Measurements from ENCODE around the gene DDX55.
"Not testable (repeated sequence)": the region's sequence is repeated elsewhere in the genome, so short reads cannot be mapped to it uniquely, and the experiment has no call there.

DDX55 gene, protein sequence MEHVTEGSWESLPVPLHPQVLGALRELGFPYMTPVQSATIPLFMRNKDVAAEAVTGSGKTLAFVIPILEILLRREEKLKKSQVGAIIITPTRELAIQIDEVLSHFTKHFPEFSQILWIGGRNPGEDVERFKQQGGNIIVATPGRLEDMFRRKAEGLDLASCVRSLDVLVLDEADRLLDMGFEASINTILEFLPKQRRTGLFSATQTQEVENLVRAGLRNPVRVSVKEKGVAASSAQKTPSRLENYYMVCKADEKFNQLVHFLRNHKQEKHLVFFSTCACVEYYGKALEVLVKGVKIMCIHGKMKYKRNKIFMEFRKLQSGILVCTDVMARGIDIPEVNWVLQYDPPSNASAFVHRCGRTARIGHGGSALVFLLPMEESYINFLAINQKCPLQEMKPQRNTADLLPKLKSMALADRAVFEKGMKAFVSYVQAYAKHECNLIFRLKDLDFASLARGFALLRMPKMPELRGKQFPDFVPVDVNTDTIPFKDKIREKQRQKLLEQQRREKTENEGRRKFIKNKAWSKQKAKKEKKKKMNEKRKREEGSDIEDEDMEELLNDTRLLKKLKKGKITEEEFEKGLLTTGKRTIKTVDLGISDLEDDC

DNA sequence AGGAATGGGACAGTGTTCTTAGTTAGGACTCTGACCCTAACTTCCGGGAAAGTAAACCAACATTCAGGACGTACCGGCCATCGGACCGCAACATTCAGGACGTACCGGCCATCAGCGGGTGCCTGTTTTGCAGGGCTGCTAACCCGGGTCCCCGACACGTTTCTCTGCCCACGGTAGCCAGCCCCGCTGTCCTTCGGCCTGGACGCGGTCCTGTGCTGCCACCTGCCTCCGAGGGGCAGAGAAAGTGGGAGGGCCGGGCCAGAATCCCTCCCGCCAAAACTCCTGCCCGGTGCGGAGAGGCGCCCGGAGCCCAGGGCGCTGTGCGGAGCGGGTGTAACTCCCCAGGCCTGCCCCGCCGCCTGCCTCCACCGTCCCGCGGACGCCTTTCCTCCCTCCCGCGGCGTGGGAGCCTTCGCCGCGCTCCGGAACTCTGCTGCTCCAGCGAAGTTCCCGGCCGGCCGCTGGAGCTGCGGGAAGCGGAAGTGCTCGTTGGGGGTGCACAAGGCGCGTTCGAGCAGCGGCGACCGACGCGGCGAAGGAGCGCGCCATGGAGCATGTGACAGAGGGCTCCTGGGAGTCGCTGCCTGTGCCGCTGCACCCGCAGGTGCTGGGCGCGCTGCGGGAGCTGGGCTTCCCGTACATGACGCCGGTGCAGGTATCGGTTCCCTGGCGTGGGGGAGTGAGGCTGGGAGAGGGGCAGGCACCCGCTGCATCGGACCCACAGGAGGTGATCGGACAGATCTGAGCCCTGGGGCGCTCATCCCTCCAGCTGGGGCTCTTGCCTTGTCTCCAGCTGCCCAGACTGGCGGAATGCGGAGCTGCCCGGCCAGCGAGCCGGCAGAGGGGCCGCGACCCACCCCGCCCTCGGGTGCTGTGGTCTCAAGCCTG is at the start of gene DDX55:
TSS of gene DDX55 (plus strand) at position 498 of the 888 bp plus-strand sequence. CDS start at position 548, 50 bp downstream.
- peak; percentile 82 for DNase-seq

DNA sequence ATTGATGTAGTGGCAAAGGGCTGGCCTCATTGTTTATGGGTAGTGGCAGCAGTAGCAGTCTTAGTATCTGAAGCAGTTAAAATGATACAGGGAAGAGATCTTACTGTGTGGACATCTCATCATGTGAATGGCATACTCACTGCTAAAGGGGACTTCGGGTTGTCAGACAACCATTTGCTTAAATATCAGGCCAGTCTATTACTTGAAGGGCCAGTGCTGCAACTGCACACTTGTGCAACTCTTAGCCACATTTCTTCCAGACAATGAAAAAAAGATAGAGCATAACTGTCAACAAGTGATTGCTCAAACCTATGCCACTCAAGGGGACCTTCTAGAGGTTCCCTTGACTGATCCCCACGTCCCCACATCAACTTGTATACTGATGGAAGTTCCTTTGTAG is 47.8 kb upstream of the DDX55 start:
- DNase-seq: not testable (repeated sequence)

DNA sequence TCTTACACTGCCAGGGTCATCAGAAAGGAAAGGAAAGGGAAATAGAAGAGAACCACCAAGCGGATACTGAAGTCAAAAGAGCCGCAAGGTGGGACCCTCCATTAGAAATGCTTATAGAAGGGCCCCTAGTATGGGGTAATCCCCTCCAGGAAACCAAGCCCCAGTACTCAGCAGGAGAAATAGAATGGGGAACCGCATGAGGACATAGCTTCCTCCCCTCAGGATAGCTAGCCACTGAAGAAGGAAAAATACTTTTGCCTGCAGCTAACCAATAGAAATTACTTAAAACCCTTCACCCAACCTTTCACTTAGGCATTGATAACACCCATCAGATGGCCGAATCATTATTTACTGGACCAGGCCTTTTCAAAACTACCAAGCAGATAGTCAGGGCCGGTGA is 47.1 kb upstream of the DDX55 start:
- DNase-seq: not testable (repeated sequence)

DNA sequence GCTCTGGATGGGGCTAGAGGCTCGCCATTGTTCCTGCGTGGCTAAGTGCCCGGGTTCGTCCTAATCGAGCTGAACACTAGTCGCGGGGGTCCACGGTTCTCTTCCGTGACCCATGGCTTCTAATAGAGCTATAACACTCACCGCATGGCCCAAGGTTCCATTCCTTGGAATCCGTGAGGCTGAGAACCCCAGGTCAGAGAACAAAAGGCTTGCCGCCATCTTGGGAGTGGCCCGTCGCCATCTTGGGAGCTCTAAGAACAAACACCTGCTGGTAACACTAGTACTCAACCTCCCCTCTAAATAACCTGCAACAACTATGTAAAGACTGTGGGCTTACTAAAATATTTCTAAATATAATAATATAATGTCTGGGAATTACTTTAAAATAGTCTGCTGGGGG is 43.4 kb upstream of the DDX55 start:
- DNase-seq: not testable (repeated sequence)

DNA sequence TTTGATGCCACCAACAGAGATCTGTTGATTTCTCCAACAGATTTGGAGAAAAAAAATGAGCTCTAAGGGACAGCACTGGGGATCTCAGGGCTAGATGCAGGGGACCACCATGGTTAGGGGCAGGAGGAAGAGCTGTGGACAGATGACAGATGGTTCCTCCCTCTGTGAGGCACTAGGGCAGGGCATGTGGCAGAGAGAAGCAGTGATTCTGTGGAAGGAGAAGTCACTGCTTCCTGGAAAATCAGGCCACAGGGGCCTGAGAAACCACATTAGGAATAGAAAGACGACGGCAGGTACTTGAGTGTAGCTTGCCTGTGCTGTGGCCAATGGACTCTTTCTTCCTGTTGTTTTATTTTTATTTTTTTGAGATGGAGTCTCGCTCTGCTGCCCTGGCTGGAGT is 42.4 kb upstream of the DDX55 start:
- DNase-seq: no peak

DNA sequence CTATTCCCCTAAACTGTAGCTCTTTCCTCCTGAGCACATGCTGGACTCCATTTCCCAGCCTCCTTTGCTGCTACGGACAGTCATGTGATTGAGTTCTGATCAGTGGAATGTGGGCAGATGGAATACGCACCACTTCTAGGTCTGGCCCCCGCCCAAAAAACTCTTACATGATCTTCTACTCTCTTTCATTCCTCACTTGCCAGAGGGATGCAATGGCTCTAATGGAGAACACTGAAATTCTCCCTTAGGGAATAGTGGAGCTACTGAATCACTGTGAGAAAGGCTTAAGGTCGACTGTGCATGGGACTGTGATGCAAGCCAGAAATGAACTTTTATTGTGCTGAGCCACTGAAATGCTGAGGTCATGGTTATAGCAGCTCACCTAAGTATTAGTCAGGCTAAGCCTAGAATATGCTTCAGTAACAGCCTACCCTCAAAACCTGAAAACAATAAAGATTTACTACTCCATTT is 30.5 kb upstream of the DDX55 start:
- DNase-seq: no peak

DNA sequence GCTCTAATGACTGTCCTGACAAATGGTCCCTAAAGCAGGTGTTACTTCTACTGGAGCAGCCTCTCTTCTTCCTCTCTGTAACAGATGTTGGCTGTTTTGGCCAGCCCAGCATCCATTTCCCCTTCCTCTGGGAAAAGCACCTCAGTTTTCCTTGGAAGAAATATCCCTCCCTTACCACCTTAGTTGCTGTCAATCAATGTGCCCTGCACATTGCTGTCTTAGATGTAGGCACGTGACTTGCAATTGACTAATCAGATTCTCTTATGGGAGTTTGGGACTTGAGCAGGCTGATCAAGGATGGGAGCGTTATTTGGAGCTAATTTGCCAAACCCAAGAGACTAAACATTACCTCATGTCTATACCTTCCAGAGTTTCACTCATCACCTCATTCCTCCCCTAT is 29.5 kb upstream of the DDX55 start:
- DNase-seq: no peak

DNA sequence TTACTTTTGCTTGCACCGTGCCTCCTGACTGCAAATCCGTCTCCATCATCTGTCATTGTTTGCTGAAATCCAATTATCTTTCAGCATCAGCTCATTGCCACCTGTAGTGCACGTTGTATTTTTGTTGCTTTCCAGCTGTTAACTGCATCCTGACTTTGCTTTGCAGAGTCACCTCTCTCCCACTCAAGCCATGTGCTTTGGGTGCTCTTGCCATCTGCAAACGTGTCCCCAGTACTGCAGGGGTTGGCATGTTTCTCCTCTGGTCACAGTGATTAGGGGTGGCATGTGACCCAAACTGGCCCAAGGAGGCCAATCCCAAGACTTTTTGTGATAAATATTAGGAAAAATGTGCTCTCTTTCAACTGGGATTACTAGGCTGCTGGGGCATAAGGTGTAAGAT is 28.0 kb upstream of the DDX55 start:
- DNase-seq: no peak

DNA sequence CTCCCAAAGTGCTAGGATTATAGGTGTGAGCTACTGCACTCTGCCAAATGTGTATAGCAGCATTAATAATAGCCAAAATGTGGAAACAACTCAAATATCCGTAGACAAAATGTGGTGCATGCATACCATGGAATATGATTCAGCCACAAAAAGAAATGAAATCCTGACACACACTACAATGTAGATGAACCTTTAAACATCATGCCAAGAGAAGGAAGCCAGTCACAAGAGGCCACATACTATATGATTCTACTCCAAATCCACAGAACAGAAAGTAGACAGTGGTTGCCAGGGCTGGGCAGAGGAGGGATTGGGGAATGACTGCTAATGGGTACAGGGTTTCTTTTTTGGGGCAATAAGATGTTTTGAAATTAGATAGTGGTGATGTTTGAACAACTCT is 25.3 kb upstream of the DDX55 start:
- no peak for DNase-seq

DNA sequence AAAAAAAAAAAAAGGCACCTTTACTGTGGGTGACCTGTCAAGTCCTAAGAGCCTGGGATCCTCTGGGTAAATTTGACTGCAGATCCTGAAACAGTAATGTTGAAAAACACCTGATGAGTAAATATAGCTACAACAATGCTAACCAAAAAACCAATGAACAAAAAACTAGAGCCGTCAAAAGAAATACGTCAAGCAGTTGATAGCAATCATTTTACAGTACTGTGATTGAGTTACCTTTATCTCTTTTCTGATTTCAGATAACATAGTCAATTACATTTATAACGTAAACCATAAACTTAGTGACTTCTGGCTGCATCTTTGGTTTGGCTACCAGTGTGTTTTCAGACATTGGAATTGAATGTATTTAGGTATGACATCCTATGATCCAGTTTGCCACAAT is 23.7 kb upstream of the DDX55 start:
- DNase-seq: no peak

DNA sequence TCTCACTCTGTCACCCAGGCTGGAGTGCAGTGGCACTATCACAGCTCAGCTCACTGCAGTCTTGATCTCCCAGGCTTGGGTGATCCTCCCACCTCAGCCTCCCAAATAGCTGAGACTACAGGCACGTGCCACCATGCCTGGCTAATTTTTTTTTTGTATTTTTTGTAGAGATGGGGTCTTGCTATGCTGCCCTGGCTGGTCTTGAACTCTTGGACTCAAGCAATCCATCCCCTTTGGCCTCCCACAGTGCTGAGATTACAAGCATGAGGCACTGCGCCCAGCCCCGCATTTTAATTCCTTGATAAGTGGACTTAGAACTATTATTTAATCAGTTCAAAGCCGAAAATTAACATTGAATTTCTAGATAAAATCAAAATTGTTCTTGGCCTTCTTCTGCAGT is 23.1 kb upstream of the DDX55 start:
- not testable (repeated sequence) for DNase-seq

DNA sequence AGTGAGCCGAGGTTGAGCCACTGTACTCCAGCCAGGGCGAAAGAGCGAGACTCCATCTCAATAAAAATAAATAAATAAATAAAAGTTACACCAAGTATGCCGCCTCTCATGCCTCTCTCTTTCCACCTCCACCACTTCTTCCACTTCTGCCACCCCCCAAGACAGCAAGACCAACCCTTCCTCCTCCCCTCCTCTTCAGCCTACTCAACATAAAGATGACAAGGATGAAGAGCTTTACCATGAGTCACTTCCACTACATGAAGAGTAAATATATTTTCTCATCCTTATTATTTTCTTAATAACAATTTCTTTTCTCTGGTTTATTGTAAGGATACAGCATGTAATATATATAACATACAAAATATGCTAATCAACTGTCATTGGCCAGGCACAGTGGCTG is 21.1 kb upstream of the DDX55 start:
- DNase-seq: no peak

DNA sequence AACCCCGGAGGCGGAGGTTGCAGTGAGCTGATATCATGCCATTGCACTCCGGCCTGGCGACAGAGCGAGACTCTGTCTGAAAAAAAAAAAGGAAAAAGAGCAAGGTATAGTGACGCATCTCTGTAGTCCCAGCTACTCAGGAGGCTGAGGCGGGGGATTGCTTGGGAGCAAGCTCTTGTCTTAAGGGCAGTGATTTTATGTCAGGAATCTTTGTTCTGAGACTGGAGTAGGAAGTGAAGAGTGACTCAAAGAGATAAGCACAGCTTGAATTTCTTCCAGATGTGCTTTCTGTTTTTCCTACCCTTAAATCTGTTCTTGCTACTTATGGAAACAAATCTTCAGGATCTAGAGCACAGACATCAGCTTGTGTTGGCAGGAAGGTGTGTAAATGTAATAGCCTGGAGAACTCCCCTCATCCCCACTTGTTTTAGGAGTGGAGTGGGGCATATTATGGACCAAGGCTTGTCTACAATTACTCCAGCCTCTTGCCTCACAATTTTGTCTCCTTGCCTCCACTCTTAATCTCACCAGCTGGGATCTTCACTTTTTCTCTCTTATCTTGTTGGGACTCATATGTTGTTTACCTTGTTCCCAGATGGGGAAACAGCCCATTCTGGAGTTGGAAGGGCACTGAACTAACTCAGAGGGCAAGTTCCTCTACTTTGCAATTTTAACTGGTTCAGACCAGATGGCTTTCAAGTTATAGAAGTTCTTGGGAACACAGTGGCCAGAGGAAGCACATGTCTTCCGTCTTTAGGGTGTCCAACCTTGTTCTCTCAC is 10.0 kb upstream of the DDX55 start:
- DNase-seq: no peak

DNA sequence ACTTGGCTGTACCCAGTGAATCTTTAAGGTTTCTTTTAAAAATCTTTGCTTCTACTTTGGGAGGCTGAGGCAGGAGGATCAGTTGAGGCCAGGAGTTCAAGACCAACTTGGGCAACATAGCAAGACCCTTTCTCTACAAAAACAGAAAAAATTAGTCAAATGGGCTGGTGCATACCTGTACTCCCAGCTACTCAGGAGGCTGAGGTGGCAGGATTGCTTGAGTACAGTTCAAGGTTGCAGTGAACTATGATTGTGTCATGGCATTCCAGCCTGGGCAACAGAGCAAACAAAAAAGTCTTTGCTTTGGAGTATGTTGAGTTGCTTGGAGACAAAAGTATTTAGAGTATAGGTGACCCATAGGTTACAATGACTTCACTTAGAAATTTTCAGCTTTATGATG is 6.2 kb upstream of the DDX55 start:
- no peak for DNase-seq

DNA sequence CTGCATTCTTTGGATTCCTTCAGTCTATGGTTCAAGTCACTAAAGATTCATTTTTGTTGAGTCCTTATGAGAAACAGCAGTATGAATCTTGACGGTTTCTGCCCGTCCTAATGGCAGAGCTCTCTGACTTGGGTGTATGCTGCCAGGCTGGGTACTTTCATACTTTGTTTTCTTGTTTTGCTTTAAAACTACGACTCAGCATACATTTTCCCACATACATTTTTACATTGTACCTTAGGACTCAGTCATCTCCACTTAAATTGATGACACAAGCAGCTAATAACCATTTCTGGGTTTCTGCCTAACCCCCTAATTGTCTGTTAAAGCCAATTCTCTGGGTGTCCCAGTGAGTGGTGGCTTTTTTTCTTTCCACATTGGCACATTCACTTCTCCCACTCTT is 4.8 kb upstream of the DDX55 start:
- no peak for DNase-seq

DNA sequence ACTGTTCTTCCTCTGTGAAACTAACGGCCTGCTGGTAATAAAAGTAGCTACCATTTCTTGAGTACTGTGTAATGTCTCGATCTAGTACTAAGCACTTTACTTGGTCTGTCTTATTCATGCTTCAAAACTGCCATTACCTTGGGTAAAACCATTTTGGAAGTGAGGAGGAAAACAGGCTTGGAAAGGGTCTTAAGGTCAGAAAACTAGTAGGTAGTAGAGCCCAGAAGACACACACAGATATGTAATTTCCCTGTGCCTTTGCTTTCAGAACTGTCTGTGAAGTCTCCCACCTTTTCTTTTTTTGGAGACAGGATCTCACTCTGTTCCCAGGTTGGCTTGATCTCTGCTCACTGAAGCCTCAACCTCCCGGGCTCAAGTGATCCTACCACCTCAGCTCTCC is 3.4 kb upstream of the DDX55 start:
- DNase-seq: no peak

DNA sequence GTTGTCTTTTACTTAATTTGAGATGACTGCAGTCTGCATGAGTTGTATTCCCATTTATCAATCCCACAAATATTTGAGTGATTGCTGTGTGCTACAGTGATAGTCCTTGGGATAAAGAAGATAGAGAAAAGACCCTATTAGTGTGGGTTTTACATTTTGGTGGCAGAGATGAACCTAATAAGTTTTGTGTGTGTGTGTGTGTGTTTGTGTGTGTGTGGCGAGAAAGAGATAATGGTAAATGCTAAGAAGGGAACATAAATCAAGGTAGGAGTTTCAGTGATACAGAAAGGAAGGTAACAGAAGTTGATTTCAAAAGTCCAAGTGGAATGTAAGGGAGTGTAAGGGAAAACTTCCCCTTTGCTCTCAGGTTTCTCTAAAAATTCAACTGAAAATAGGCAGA is 2.6 kb upstream of the DDX55 start:
- no peak for DNase-seq

DNA sequence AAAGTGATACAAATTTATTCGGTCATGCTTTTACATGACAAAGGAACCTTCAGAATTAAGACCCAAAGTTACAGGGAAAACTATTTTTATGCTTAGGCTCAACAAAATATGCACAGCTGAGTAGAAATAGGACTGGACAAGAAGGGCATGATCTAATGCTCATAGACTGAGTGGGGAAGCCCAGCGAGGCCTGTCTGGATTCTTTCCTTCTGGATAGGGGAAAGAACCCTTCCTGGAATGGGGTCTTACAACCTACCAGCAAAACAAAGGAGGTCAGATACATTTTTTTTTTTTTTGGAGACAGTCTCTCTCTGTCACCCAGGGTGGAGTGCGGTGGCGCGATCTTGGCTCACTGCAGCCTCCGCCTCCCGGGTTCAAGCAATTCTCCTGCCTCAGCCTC is 2.2 kb upstream of the DDX55 start:
- no peak for DNase-seq

DNA sequence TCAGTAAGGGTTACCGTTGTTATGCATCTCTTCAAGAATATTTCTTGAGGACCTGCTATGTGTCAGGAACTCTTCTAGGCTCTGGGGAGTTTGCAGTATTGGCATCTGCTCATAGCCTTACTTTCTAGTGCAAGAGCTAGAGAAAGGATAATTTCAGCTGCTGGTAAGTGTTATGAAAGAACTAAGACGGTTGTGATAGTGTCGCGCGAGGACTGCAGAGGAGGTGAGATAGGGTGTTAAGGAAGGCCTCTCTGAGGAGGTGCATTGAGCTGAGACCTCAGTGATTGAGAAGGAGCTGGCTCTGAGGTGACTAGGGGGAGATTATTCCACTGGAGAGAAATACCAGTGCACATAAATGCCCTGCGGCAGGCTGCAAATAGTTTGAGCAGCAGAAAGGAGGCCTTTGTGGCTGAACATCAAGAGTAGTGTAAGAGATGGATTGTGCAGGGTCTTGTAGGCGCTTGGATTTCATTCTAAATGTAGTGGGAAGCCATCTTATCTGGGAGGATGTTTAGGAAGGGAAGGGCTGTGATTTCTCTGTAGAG is 824 bp downstream of the DDX55 start:
- DNase-seq: no peak

DNA sequence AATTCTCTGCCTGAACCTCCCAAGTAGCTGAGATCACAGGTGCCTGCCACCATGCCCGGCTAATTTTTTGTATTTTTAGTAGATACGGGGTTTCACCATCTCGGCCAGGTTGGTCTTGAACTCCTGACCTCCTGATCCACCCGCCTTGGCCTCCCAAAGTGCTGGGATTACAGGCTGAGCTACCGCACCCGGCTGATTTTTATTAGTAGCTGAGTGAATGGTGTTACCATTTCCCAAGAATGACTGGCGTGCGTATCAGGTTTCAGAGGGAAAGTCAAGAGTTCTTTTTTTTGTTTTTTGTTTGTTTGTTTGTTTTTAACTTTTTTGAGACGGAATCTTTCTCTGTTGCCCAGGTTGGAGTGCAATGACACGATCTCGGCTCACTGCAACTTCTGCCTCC is 1.6 kb downstream of the DDX55 start:
- DNase-seq: not testable (repeated sequence)

DNA sequence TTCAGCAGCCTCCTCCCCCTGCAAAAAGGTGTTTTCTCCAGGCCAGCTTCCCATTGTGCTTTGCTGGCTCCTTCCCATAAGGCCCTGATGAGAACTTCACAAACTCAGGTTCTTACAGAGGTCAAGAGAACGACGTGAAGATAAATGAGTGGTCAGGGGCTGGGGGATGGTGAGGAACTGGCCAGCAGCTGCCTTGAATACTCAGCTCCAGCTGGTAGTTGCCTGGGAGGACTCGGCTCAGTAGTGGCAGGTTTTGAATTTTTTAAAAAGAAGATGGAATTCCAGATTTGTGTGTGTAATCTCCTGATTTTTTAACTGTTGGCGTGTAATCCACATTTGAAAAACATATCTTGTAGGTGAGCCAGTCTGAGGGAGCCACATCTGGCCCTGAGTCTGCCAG is 5.9 kb downstream of the DDX55 start:
- no peak for DNase-seq

DNA sequence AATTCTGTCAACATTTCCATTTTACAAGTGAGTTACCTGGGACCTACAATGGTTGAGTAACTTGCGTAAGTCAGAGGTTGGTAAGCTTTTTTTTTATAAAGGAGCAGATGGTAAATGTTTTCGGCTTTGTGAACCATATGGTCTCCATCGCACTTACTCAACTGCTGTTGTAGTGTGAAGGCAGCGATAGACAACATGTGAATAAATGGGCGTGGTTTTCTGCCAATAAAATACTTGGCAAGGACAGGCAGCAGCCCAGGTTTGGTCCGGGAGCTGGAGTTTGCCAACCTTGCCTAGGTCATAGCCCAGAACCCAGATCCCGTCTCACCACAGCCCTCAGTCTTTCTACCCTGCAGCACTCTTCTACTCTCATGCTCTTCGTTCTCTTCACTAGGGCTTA is 6.3 kb downstream of the DDX55 start:
- no peak for DNase-seq

DNA sequence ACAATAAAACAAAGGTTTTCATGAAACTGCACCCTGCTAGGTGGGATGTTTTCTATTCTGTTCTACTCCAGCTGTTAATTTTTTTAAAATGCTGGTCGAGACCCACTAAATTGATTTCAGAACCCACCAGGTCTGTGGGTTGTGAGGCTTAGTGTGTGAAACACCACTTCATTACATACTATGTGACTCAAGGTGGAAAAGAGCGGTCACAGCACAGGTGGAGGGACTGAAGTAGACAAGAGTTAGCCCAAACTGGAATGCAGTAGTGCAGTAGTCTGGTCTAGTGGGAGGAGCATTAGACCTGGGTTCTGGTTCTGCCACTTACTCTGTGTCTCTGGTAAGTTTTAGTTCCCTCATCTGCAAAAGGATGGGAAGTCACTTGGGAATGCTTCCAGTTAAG is 12.2 kb downstream of the DDX55 start:
- no peak for DNase-seq
